Dendritic cell treated with granulocyte-macrophage colony-stimulating factor and Interleukin-4, amounts not matched to agents 40 ng/mL and 50 ng/mL, for 4 days (primary cell): ENCODE data around the gene CNTRL.

Experiments
- H3K27ac Mint-ChIP-seq: one replicate; pipeline ENCODE4 v1.8.0; 2022; ENCODE audit warnings: mild to moderate bottlenecking, mixed read lengths
- H3K27me3 Mint-ChIP-seq: one replicate; pipeline ENCODE4 v1.8.0; 2022; ENCODE audit warnings: mild to moderate bottlenecking, mixed read lengths
- H3K36me3 Mint-ChIP-seq: one replicate; pipeline ENCODE4 v1.8.0; 2022; ENCODE audit warnings: low read depth, mixed read lengths
- H3K4me1 Mint-ChIP-seq: one replicate; pipeline ENCODE4 v1.8.0; 2022; ENCODE audit warnings: low read depth, mixed read lengths
- H3K4me3 Mint-ChIP-seq: one replicate; pipeline ENCODE4 v1.8.0; 2022; ENCODE audit warnings: mild to moderate bottlenecking, moderate library complexity, mixed read lengths
- H3K9me3 Mint-ChIP-seq: one replicate; pipeline ENCODE4 v1.8.0; 2022; ENCODE audit warnings: mixed read lengths
- intact Hi-C: fragments of 100-400 bp; cut with micrococcal nuclease; formaldehyde crosslinking; loops from one replicate; pipeline ENCODE4 v1.15.0; 2022

Gene CNTRL

GRCh38 chr9:121185178-121185745 lies 110.5 kb downstream of the CNTRL start:
- intact Hi-C loops, result loop anchor here (10.0 kb wide), 2 partner anchors 70 to 200 kb away; no protein-coding TSS in a partner anchor
- Mint-ChIP-seq H3K36me3 (peaks cover 48% of the 10 kb centered on the region), H3K4me3 (no peak overlapping the region), H3K4me1 (peaks cover 17% of the 10 kb centered on the region), H3K27me3 (no peaks in the 10 kb centered on the region), H3K9me3 (no peaks in the 10 kb centered on the region), H3K27ac (no peak overlapping the region)

- intact Hi-C loops, result loop anchor here (10.0 kb wide), 2 partner anchors 71 to 201 kb away; no protein-coding TSS in a partner anchor
- no peak overlapping the region for H3K27ac Mint-ChIP-seq
- H3K4me1 Mint-ChIP-seq, result peaks cover 22% of the 10 kb centered on the region
- H3K36me3 Mint-ChIP-seq, result peaks cover 48% of the 10 kb centered on the region
- H3K4me3 Mint-ChIP-seq, result no peak overlapping the region
- H3K9me3 Mint-ChIP-seq, result no peaks in the 10 kb centered on the region
- H3K27me3 Mint-ChIP-seq, result no peaks in the 10 kb centered on the region
Measured at GRCh38 chr9:121185774-121186403, 111.1 kb downstream of the CNTRL start.

- peaks cover 22% of the 10 kb centered on the region for H3K4me1 Mint-ChIP-seq
- H3K9me3 Mint-ChIP-seq, result no peaks in the 10 kb centered on the region
- H3K4me3 Mint-ChIP-seq, result no peak overlapping the region
- H3K27me3 Mint-ChIP-seq, result no peaks in the 10 kb centered on the region
- H3K36me3 Mint-ChIP-seq, result peaks cover 31% of the 10 kb centered on the region
- H3K27ac Mint-ChIP-seq, result no peak overlapping the region
- intact Hi-C loops, result loop anchor here (10.0 kb wide), 2 partner anchors 73 to 203 kb away; no protein-coding TSS in a partner anchor
Measured at GRCh38 chr9:121187636-121188305, 113.0 kb downstream of the CNTRL start.

- no peaks in the 10 kb centered on the region for H3K9me3 Mint-ChIP-seq
- peaks cover 25% of the 10 kb centered on the region for H3K36me3 Mint-ChIP-seq
- no peak overlapping the region for H3K27ac Mint-ChIP-seq
- peaks cover 22% of the 10 kb centered on the region for H3K4me1 Mint-ChIP-seq
- H3K4me3 Mint-ChIP-seq, result no peak overlapping the region
- intact Hi-C loops, result loop anchor here (10.0 kb wide), 2 partner anchors 74 to 204 kb away; no protein-coding TSS in a partner anchor
- no peaks in the 10 kb centered on the region for H3K27me3 Mint-ChIP-seq
Measured at GRCh38 chr9:121189006-121189405, 114.3 kb downstream of the CNTRL start.

GRCh38 chr9:121189660-121190059 lies 114.9 kb downstream of the CNTRL start:
- H3K27ac Mint-ChIP-seq, result no peak overlapping the region
- H3K36me3 Mint-ChIP-seq, result peaks cover 25% of the 10 kb centered on the region
- H3K9me3 Mint-ChIP-seq, result no peaks in the 10 kb centered on the region
- intact Hi-C loops, result loop anchor here (10.0 kb wide), 2 partner anchors 75 to 205 kb away; no protein-coding TSS in a partner anchor
- no peaks in the 10 kb centered on the region for H3K27me3 Mint-ChIP-seq
- no peak overlapping the region for H3K4me3 Mint-ChIP-seq
- peaks cover 25% of the 10 kb centered on the region for H3K4me1 Mint-ChIP-seq

GRCh38 chr9:121191235-121191634 lies 116.5 kb downstream of the CNTRL start:
- Mint-ChIP-seq H3K9me3 (no peaks in the 10 kb centered on the region), H3K4me1 (peaks cover 36% of the 10 kb centered on the region), H3K27me3 (no peaks in the 10 kb centered on the region), H3K27ac (no peak overlapping the region), H3K4me3 (no peak overlapping the region), H3K36me3 (peaks cover 19% of the 10 kb centered on the region)
- intact Hi-C loops, result no loop called here

- intact Hi-C loops, result no loop called here
- no peaks in the 10 kb centered on the region for H3K27me3 Mint-ChIP-seq
- H3K4me3 Mint-ChIP-seq, result no peak overlapping the region
- peaks cover 45% of the 10 kb centered on the region for H3K4me1 Mint-ChIP-seq
- no peak overlapping the region for H3K27ac Mint-ChIP-seq
- H3K36me3 Mint-ChIP-seq, result peaks cover 13% of the 10 kb centered on the region
- no peaks in the 10 kb centered on the region for H3K9me3 Mint-ChIP-seq
Measured at GRCh38 chr9:121192518-121192917, 117.8 kb downstream of the CNTRL start.

GRCh38 chr9:121192959-121193640 lies 118.3 kb downstream of the CNTRL start:
- intact Hi-C loops, result no loop called here
- no peaks in the 10 kb centered on the region for H3K9me3 Mint-ChIP-seq
- H3K36me3 Mint-ChIP-seq, result peaks cover 13% of the 10 kb centered on the region
- peaks cover 51% of the 10 kb centered on the region for H3K4me1 Mint-ChIP-seq
- H3K27ac Mint-ChIP-seq, result no peak overlapping the region
- no peaks in the 10 kb centered on the region for H3K27me3 Mint-ChIP-seq
- no peak overlapping the region for H3K4me3 Mint-ChIP-seq

GRCh38 chr9:121194730-121195129 lies 120.0 kb downstream of the CNTRL start:
- intact Hi-C loops, result no loop called here
- Mint-ChIP-seq H3K4me1 (peaks cover 64% of the 10 kb centered on the region), H3K9me3 (no peaks in the 10 kb centered on the region), H3K27ac (no peak overlapping the region), H3K27me3 (no peaks in the 10 kb centered on the region), H3K4me3 (no peak overlapping the region), H3K36me3 (peaks cover 10% of the 10 kb centered on the region)

- Mint-ChIP-seq H3K4me3 (no peak overlapping the region), H3K27ac (no peak overlapping the region), H3K36me3 (peaks cover 8% of the 10 kb centered on the region), H3K27me3 (no peaks in the 10 kb centered on the region), H3K4me1 (peaks cover 62% of the 10 kb centered on the region), H3K9me3 (no peaks in the 10 kb centered on the region)
- intact Hi-C loops, result no loop called here
Measured at GRCh38 chr9:121196389-121196788, 121.6 kb downstream of the CNTRL start.

GRCh38 chr9:121197132-121197531 lies 122.4 kb downstream of the CNTRL start:
- peaks cover 62% of the 10 kb centered on the region for H3K4me1 Mint-ChIP-seq
- no peak overlapping the region for H3K4me3 Mint-ChIP-seq
- H3K27ac Mint-ChIP-seq, result no peak overlapping the region
- H3K36me3 Mint-ChIP-seq, result peaks cover 14% of the 10 kb centered on the region
- no peaks in the 10 kb centered on the region for H3K9me3 Mint-ChIP-seq
- intact Hi-C loops, result no loop called here
- no peaks in the 10 kb centered on the region for H3K27me3 Mint-ChIP-seq

GRCh38 chr9:121198512-121199042 lies 123.8 kb downstream of the CNTRL start:
- H3K27ac Mint-ChIP-seq, result no peak overlapping the region

GRCh38 chr9:121199921-121200320 lies 125.2 kb downstream of the CNTRL start:
- Mint-ChIP-seq H3K36me3 (peaks cover 14% of the 10 kb centered on the region), H3K4me1 (peaks cover 70% of the 10 kb centered on the region), H3K27ac (peak overlapping the region; percentile 25), H3K27me3 (no peaks in the 10 kb centered on the region), H3K9me3 (no peaks in the 10 kb centered on the region), H3K4me3 (peak overlapping the region; percentile 93)
- intact Hi-C loops, result no loop called here

More at GRCh38 chr9:121198512-121199042, 123.8 kb downstream of the CNTRL start:
- intact Hi-C loops, result no loop called here
- no peaks in the 10 kb centered on the region for H3K27me3 Mint-ChIP-seq
- no peaks in the 10 kb centered on the region for H3K9me3 Mint-ChIP-seq
- peaks cover 14% of the 10 kb centered on the region for H3K36me3 Mint-ChIP-seq
- H3K4me3 Mint-ChIP-seq, result peak overlapping the region; percentile 40
- H3K4me1 Mint-ChIP-seq, result peaks cover 70% of the 10 kb centered on the region
